Activated CD8-positive, alpha-beta T cell treated with anti-CD3 and anti-CD28 coated beads, Interleukin-2, amount 10 ng/mL, durations not matched to agents 7 days and 5 days (primary cell): ENCODE data around the gene PLA2G2E. TPM values are rescaled to one million over a fixed set of nuclear protein-coding genes. Genes with fewer than 3 reads are reported as not detected.
"Not testable (repeated sequence)": the region's sequence is repeated elsewhere in the genome, so short reads cannot be mapped to it uniquely, and the experiment has no call there.

ENCODE experiments used
- ATAC-seq: fragments of 150-1000 bp; cut with Tn5 transposase; one replicate; pipeline ENCODE4 v1.10.0; 2021; ENCODE audit warnings: moderate library complexity
- CTCF ChIA-PET: fragments of 350-600 bp; sonication (Branson Sonifier 250); formaldehyde crosslinking; loops from one replicate; lab custom pipeline; 2021; ENCODE audit warnings: antibody characterized with exemption; lab: Charles Lee
- POLR2A ChIA-PET: fragments of 350-600 bp; sonication (Branson Sonifier 250); formaldehyde crosslinking; loops from one replicate; lab custom pipeline; 2021; ENCODE audit warnings: antibody characterized with exemption; lab: Charles Lee
- DNase-seq: peaks from one replicate; pipeline ENCODE4 v3.0.0-alpha.2; 2020
- H3K27ac Mint-ChIP-seq: one replicate; pipeline ENCODE4 v1.8.0; 2021; ENCODE audit warnings: mild to moderate bottlenecking, mixed read lengths
- H3K27me3 Mint-ChIP-seq: one replicate; pipeline ENCODE4 v1.8.0; 2021; ENCODE audit warnings: low read depth, mixed read lengths
- H3K36me3 Mint-ChIP-seq: one replicate; pipeline ENCODE4 v1.8.0; 2021; ENCODE audit warnings: low read depth, mixed read lengths
- H3K4me1 Mint-ChIP-seq: one replicate; pipeline ENCODE4 v1.8.0; 2021; ENCODE audit warnings: low read depth, mixed read lengths
- H3K4me3 Mint-ChIP-seq: one replicate; pipeline ENCODE4 v1.8.0; 2021; ENCODE audit warnings: mild to moderate bottlenecking, mixed read lengths
- H3K9me3 Mint-ChIP-seq: one replicate; pipeline ENCODE4 v1.8.0; 2022; ENCODE audit warnings: mixed read lengths; ENCODE audit not compliant: insufficient read depth
- total RNA-seq, 2 experiments: library from RNA; stranded (reverse); gene quantifications; one replicate each; pipeline ENCODE4 v1.2.3, GENCODE V29; 2021

The PLA2G2E gene
- total RNA-seq, 2 experiments from 2014 or later: not detected

DNA sequence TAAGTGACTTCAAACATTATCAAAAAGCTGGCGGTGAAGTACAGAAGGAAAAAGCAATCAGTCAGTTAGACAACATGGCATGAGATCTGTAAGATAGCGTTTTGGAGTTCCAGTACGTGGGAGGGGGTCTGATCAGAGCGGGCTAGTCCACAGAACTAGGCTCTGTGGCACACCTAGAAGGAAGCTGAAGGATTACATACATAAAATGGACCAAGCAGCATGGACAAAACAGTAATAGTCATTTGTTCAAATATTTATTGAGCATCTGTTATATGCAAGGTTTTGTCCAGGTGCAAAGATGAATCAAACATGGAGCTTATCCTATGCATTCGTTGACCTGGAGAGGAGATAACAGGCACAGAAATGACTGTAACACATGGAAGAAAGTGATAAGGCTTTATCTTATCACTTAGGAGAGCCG, 22.9 kb upstream of the PLA2G2E start:
- Mint-ChIP-seq H3K4me3 (no peak overlapping the region), H3K9me3 (no peaks in the 10 kb centered on the region), H3K27me3 (peaks cover 9% of the 10 kb centered on the region), H3K4me1 (no peaks in the 10 kb centered on the region), H3K36me3 (no peaks in the 10 kb centered on the region), H3K27ac (no peak overlapping the region)
- ChIA-PET CTCF (no interaction called here), POLR2A (interaction anchor here (1.2 kb wide), 1 partner anchor 93 kb away, joined by 3 read pairs; no protein-coding TSS in a partner anchor)
- ATAC-seq (no peak), DNase-seq (no peak)

DNA sequence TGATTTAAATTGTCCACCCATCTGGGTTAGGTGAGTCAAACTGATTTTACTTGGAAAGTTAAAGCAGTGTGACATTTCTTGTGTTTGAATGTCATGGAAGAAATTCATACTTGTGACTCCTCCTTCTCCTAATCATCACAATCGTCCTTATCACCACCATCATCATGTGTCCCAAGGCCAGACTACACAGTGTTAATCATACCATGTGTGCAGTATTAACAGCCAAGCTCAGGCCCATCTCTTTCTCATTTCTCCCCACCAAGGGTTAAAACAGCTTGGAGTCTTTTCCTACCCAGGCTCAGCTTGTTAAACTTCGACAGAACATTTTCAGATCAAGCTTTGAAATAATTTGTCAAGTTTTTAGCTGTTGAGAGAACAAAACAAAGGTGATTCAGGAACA, 22.5 kb upstream of the PLA2G2E start:
- no peak overlapping the region for H3K27ac Mint-ChIP-seq
- ChIA-PET CTCF (no interaction called here), POLR2A (no interaction called here)
- ATAC-seq (no peak), DNase-seq (no peak)
- no peaks in the 10 kb centered on the region for H3K4me1 Mint-ChIP-seq
- H3K36me3 Mint-ChIP-seq: no peaks in the 10 kb centered on the region
- H3K27me3 Mint-ChIP-seq: peaks cover 9% of the 10 kb centered on the region
- no peak overlapping the region for H3K4me3 Mint-ChIP-seq
- H3K9me3 Mint-ChIP-seq: no peaks in the 10 kb centered on the region

DNA sequence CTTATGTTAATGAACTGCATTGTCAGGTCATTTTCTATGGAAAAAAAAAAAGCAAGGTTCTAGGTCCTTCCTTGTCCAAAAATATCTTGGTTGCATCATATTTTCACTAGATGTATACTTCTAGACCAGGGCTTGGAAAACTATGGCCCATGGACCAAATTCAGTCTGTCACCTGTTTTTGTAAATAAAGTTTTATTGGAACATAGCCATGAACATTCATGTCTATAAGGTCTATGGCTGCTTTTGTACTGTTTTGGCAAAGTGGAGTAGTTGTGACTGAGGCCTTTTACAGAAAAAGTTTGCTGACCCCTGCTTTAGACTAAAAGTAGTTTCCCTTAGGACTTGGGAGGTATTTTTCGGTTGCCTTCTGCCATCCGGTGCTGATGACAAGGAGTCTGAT, 19.2 kb upstream of the PLA2G2E start:
- DNase-seq: no peak
- no peaks in the 10 kb centered on the region for H3K9me3 Mint-ChIP-seq
- peaks cover 7% of the 10 kb centered on the region for H3K27me3 Mint-ChIP-seq
- H3K4me3 Mint-ChIP-seq: no peak overlapping the region
- H3K27ac Mint-ChIP-seq: no peak overlapping the region
- ChIA-PET CTCF (no interaction called here), POLR2A (no interaction called here)
- ATAC-seq: no peak
- H3K36me3 Mint-ChIP-seq: no peaks in the 10 kb centered on the region
- H3K4me1 Mint-ChIP-seq: no peaks in the 10 kb centered on the region

DNA sequence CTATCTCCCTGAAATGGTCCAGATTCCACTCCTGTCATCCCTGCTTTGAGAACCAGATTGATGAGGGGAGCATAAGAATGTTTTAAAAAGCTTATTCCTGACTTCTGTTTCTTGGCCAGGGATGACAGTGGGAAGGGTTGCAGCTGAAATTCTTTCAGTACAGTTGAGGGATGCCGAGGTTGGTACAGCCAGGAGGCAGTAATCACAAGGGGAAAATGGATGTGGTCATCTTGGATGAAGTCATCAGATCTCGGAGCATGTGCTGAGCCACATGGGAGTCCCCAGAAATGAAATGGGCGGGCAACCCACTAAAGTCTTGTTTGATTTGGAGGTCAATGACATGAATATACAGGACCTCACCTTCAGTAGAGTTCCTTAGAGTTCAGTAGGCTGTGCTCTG, 18.7 kb upstream of the PLA2G2E start:
- H3K36me3 Mint-ChIP-seq: no peaks in the 10 kb centered on the region
- ChIA-PET CTCF (no interaction called here), POLR2A (no interaction called here)
- no peak overlapping the region for H3K27ac Mint-ChIP-seq
- H3K27me3 Mint-ChIP-seq: peaks cover 7% of the 10 kb centered on the region
- ATAC-seq (no peak), DNase-seq (no peak)
- H3K9me3 Mint-ChIP-seq: no peaks in the 10 kb centered on the region
- no peaks in the 10 kb centered on the region for H3K4me1 Mint-ChIP-seq
- H3K4me3 Mint-ChIP-seq: no peak overlapping the region

DNA sequence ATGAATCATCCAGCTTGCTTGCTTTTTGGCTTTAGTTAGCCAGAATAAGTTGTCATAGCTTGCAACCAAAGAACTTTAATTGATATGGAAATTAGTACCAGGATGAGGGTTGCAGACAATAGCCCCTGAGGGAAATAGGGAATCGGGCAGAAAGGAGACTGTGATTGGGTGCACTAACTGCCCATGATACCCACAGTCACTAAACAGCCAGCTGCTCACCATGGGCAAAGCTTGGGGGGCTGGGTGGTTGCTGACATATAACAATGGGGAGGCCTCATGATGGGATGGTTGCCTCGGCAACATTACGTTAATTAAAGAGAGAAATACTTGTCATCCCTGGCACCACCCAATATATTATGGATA, 17.8 kb upstream of the PLA2G2E start:
- H3K27ac Mint-ChIP-seq: no peak overlapping the region
- no peak overlapping the region for H3K4me3 Mint-ChIP-seq
- ATAC-seq: no peak
- DNase-seq: no peak
- H3K9me3 Mint-ChIP-seq: no peaks in the 10 kb centered on the region
- POLR2A ChIA-PET: no interaction called here
- peaks cover 1% of the 10 kb centered on the region for H3K4me1 Mint-ChIP-seq
- CTCF ChIA-PET: no interaction called here
- H3K36me3 Mint-ChIP-seq: no peaks in the 10 kb centered on the region
- H3K27me3 Mint-ChIP-seq: peaks cover 1% of the 10 kb centered on the region

DNA sequence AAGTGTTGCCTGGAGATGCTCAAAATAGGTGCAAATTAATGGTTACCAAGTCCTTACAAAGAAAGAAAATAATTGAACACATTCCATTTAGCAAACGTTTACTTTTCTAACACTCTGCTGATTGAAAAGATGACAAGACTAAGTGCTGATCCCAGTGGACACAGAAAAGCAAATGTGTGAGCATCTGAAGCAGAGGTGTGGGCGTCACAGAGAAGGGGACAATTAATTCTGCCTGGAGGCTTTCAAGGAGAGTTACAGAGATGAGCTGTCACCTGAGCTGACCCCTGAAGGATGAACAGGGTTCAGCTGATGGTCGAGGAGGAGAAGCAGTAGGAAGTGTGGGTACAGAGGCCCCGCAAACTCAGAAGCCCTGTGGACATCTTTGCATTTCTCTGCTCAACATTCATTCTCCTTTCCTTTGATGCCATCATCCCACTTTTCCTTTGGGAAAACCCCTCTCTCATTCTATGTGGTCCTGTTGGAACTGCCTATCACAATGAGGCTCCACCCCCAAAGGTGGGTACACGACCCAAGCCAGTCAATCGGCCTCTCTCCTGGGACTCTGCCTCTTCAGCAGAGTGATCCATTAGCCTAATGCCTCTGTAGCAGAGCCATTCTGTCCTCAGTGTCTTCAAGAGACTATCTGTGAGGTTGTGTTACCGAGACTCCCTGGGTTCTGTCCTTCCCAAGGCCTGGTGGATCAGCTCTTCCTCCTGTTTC, 17.2 kb upstream of the PLA2G2E start:
- Mint-ChIP-seq H3K27ac (no peak overlapping the region), H3K4me1 (peaks cover 3% of the 10 kb centered on the region), H3K36me3 (no peaks in the 10 kb centered on the region), H3K4me3 (no peak overlapping the region), H3K27me3 (no peaks in the 10 kb centered on the region), H3K9me3 (no peaks in the 10 kb centered on the region)
- ChIA-PET POLR2A (no interaction called here), CTCF (no interaction called here)
- DNase-seq (no peak), ATAC-seq (no peak)

DNA sequence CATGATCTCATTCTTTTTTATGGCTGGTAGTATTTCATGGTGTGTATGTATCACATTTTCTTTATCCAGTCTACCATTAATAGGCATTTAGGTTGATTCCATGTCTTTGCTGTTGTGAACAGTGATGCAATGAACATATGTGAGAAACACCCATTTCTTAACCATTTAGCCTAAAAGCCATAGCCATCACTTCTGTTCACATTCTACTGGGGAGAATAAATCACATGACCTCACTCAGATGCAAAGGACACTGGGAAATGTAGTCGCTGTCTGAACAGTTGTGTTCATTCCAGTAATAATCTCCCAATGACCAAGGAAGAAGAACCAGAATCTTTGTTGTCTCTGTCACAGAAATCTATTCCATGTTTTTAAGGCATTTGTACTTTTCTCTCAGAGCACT, 15.1 kb upstream of the PLA2G2E start:
- DNase-seq (no peak), ATAC-seq (no peak)
- no peak overlapping the region for H3K4me3 Mint-ChIP-seq
- ChIA-PET POLR2A (no interaction called here), CTCF (no interaction called here)
- H3K27me3 Mint-ChIP-seq: no peaks in the 10 kb centered on the region
- H3K4me1 Mint-ChIP-seq: peaks cover 3% of the 10 kb centered on the region
- H3K27ac Mint-ChIP-seq: no peak overlapping the region
- no peaks in the 10 kb centered on the region for H3K36me3 Mint-ChIP-seq
- no peaks in the 10 kb centered on the region for H3K9me3 Mint-ChIP-seq

DNA sequence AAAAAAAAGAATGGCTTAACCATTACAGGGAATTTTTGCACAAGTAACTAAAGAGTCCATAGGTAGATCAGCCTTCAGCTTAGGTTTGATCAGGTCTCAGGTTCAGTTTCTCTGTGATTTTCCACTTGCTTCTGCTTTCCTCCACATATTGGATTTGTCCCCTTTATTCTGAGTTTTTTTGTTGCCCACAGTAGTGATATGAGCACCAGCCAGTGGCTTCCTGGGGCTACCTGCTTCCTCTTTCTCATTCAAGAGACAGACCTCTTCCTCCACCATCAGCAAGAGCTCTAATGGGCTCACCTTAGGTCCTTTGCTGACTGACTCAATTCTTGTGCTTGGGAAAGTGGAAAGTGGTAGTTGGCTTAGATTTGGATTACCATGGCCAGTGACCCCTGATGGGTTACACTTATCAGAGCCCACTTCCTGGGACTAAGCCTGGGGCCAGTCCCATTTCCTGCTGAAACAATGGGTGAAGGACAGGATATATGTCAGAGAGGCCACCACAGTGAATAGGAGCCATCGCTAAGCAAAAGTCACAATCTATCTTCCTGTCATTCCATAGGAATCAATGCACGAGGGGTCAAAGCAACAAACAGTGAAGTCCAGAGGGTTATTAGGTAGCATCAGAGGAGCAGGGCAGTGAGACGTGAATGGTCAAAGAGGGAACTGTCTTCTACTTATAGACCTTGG, 12.8 kb upstream of the PLA2G2E start:
- Mint-ChIP-seq H3K27ac (no peak overlapping the region), H3K36me3 (peaks cover 3% of the 10 kb centered on the region), H3K4me1 (peaks cover 3% of the 10 kb centered on the region), H3K27me3 (no peaks in the 10 kb centered on the region), H3K9me3 (peaks cover 4% of the 10 kb centered on the region), H3K4me3 (no peak overlapping the region)
- ATAC-seq (no peak), DNase-seq (no peak)
- ChIA-PET CTCF (no interaction called here), POLR2A (no interaction called here)

DNA sequence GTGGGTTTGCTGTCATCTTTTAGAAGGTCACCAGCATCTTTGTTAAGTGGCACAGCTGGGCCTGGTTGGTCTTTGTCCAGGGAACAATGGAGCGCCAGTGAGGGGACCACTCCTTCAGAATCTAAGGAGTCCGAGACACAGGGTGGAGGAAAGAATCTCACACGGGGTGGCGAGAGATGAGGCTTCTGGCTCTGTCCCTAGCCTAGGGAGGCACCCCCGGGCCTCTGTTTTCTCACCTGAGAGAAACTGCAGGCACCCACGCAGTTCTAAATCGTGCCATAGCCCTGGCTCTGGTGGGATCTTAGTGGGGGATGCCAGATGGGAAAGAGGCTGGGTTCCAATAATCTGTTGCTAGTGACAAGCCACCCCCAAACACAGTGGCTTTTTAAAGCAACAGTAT, 10.9 kb upstream of the PLA2G2E start:
- H3K4me1 Mint-ChIP-seq: peaks cover 3% of the 10 kb centered on the region
- DNase-seq: no peak
- peaks cover 4% of the 10 kb centered on the region for H3K9me3 Mint-ChIP-seq
- ChIA-PET CTCF (no interaction called here), POLR2A (no interaction called here)
- no peak overlapping the region for H3K4me3 Mint-ChIP-seq
- peaks cover 2% of the 10 kb centered on the region for H3K27me3 Mint-ChIP-seq
- no peak overlapping the region for H3K27ac Mint-ChIP-seq
- peaks cover 3% of the 10 kb centered on the region for H3K36me3 Mint-ChIP-seq
- ATAC-seq: no peak

DNA sequence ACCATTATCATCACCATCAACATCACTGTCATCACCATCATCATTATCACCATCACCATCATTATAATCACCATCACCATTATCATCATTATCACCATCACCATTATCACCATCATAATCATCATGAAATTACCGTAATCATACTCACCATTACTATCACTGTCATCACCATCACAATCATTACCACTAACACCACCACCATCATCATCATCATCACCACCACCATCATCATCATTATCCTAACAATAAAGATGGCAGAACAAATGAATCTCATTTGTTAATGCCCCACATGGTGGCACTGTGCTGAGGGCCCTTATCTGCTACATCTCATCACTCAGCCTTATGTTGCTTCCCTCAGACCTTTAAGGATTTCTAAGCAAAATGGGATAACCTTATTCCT, 9.4 kb upstream of the PLA2G2E start:
- Mint-ChIP-seq H3K9me3 (peaks cover 4% of the 10 kb centered on the region), H3K27me3 (peaks cover 4% of the 10 kb centered on the region), H3K4me1 (peaks cover 3% of the 10 kb centered on the region), H3K27ac (no peak overlapping the region), H3K36me3 (peaks cover 3% of the 10 kb centered on the region), H3K4me3 (no peak overlapping the region)
- ChIA-PET POLR2A (no interaction called here), CTCF (no interaction called here)
- no peak for ATAC-seq
- DNase-seq: no peak

DNA sequence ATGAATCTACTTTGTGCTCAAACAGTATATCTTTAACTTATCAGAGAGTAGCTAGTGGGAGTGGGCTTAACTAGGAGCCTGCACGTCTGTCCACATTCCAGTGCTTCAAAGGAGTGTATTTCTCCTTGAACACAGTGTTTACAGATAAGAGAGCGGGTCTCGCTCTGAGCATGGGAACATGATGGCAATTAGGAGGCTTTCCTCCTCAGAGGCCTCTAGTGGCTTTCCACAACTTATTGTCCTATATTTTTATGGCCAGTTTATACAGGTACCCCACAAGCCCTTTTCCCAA, 3.7 kb upstream of the PLA2G2E start:
- H3K27me3 Mint-ChIP-seq, H3K4me1 Mint-ChIP-seq, H3K9me3 Mint-ChIP-seq, H3K4me3 Mint-ChIP-seq, DNase-seq, H3K27ac Mint-ChIP-seq, ATAC-seq, H3K36me3 Mint-ChIP-seq, CTCF ChIA-PET, POLR2A ChIA-PET: not testable (repeated sequence)

DNA sequence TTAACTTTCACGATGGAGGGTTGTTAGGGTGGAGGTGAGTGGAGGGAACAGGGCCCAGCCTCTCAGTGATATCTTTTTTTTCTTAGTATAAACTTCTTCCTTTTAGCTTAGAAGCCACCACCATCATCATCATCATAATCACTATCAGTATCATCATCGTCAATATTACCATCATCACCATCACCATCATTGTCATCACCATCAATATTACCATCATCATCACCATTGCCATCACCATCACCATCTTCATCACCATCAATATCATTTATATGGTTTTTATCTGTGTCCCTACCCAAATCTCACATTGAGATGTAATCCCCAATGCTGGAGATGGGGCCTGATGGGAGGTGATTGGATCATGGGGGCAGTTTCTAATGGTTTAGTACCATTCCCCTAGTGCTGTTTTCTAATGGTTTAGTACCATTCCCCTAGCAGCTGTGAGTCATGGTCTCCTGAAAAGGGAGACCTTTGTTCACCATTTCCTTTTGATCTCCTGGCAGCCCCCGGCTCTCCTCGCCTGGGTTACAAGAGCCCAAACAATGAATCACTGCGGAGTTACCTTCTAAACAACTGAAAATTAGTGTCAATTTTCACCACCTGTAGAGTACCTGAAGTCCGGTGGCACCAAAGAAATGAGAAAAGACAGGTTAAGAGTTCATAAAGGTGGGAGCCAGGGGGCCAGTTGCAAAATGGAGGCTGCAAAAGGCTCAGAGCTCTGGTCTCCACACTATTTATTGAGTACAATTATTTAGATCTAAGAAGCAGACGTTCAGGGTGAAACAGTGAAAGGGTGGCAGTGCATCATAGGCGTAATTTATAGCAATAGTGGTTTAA, 3.1 kb upstream of the PLA2G2E start:
- no peak for ATAC-seq
- H3K9me3 Mint-ChIP-seq: no peaks in the 10 kb centered on the region
- CTCF ChIA-PET: no interaction called here
- H3K27me3 Mint-ChIP-seq: peaks cover 8% of the 10 kb centered on the region
- POLR2A ChIA-PET: no interaction called here
- H3K27ac Mint-ChIP-seq: no peak overlapping the region
- H3K36me3 Mint-ChIP-seq: no peaks in the 10 kb centered on the region
- H3K4me3 Mint-ChIP-seq: no peak overlapping the region
- DNase-seq: no peak
- no peaks in the 10 kb centered on the region for H3K4me1 Mint-ChIP-seq
